Duodenal mucosa (tissue), 2 donors: ENCODE results near the gene RGS19.

ENCODE experiments used
- H3K27ac ChIP-seq: one replicate; pipeline ENCODE4 v1.7.0; 2013; ENCODE audit warnings: low read depth, low read length
- H3K27me3 ChIP-seq, 2 donors: one replicate each; pipeline ENCODE4 v1.7.0; 2013; ENCODE audit warnings: low read length in 2 of 2, control low read depth in 1 of 2; ENCODE audit not compliant: insufficient read depth in 2 of 2, control insufficient read depth in 1 of 2
- H3K36me3 ChIP-seq, 2 donors: one replicate each; pipeline ENCODE4 v1.7.0; 2013; ENCODE audit warnings: low read length in 2 of 2, control low read depth in 1 of 2; ENCODE audit not compliant: insufficient read depth in 2 of 2, control insufficient read depth in 1 of 2
- H3K4me1 ChIP-seq, 2 donors: one replicate each; pipeline ENCODE4 v1.7.0; 2013; ENCODE audit warnings: low read length in 2 of 2, control low read depth in 1 of 2; ENCODE audit not compliant: insufficient read depth in 2 of 2, control insufficient read depth in 1 of 2
- H3K4me3 ChIP-seq, 2 donors: one replicate each; pipeline ENCODE4 v1.7.0; 2013; ENCODE audit warnings: low read length in 2 of 2, low read depth in 1 of 2
- H3K9ac ChIP-seq, 2 donors: one replicate each; pipeline ENCODE4 v1.7.0; 2013; ENCODE audit warnings: low read length in 2 of 2, low read depth in 1 of 2
- H3K9me3 ChIP-seq, 2 donors: one replicate each; pipeline ENCODE4 v1.7.0; 2013; ENCODE audit warnings: low read length in 2 of 2, control low read depth in 1 of 2; ENCODE audit not compliant: control insufficient read depth in 1 of 2

RGS19 gene

GRCh38 chr20:64036346-64037198 is 42.7 kb downstream of the RGS19 start:
- Histone ChIP-seq H3K4me3 (no peak overlapping the region), H3K9ac (no peak overlapping the region), H3K9me3 (no peaks in the 10 kb centered on the region), H3K36me3 (peaks cover 24 to 34% of the 10 kb centered on the region in 2 donors), H3K4me1 (peaks cover 7 to 28% of the 10 kb centered on the region in 2 donors), H3K27me3 (peaks cover 42 to 51% of the 10 kb centered on the region in 2 donors), H3K27ac (no peak overlapping the region)

DNA sequence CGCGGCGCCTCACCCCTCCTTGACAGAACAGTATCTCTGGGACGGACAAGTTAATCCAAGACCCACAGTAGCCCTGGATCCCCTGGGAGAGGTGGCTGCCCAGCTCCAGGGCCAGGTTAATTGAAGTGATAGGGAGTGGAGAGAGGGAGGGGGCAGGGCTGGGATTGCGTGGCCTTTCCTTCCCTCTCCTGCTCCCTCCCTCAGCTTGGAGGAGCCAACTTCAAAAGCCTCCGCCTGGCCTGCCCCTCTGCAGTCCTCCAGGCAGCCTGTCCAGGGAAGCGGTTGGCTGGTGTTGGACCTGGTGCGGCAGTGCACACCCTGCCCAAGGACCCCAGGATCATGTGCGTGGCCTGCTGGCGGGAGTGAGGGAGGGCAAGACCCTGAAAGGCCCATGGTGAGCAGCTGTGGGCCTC is 43.4 kb downstream of the RGS19 start, which contains the start of gene C20orf204:
Gene C20orf204 (plus strand): TSS at position 250 of the 413 bp plus-strand sequence. CDS start 142 bp downstream, at position 392.
- Histone ChIP-seq H3K4me3 (no peak within 1 kb of the TSS), H3K9me3 (no peaks in the 10 kb centered on the region), H3K9ac (no peak within 1 kb of the TSS), H3K27me3 (peaks cover 37 to 45% of the 10 kb centered on the region in 2 donors), H3K27ac (no peak within 1 kb of the TSS), H3K4me1 (peaks cover 7 to 30% of the 10 kb centered on the region in 2 donors), H3K36me3 (peaks cover 24 to 38% of the 10 kb centered on the region in 2 donors)

GRCh38 chr20:64035066-64035932 is 44.0 kb downstream of the RGS19 start:
- Histone ChIP-seq H3K9ac (no peak overlapping the region), H3K27ac (no peak overlapping the region), H3K36me3 (peaks cover 25 to 42% of the 10 kb centered on the region in 2 donors), H3K27me3 (peaks cover 30 to 38% of the 10 kb centered on the region in 2 donors), H3K9me3 (no peaks in the 10 kb centered on the region), H3K4me1 (peaks cover 7 to 35% of the 10 kb centered on the region in 2 donors), H3K4me3 (no peak overlapping the region)

DNA sequence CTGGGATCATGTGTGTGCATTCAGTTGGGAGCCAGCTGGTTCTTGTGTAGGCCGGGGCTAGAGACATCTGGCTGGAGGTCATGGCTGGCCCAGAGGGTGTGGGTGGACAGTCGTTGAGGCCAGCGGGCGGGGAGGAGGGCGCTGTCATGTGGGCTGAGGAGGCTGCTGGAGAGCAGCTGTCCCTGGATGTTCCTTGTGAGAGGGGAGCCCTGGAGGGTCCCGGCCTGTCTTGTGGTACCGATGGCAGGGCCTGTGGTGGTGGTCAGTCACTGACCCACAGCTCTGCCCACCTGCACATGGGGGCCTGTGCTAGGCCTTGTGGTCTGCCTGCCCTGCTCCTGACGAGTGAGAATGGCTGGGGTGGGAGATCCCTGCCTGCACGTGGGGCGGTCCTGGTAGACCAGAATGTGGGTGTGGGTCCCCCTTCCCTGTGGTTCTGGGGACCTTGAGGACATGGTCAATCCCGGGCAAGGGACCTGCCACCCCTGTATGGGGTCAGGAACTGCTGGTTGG is 45.3 kb downstream of the RGS19 start:
- Histone ChIP-seq H3K36me3 (peaks cover 37 to 53% of the 10 kb centered on the region in 2 donors), H3K4me1 (peaks cover 0 to 38% of the 10 kb centered on the region in 2 donors), H3K27ac (no peak overlapping the region), H3K9me3 (no peaks in the 10 kb centered on the region), H3K4me3 (no peak overlapping the region), H3K9ac (no peak overlapping the region), H3K27me3 (peaks cover 21 to 28% of the 10 kb centered on the region in 2 donors)

- peaks cover 45 to 64% of the 10 kb centered on the region in 2 donors for H3K36me3 ChIP-seq
- peaks cover 21 to 28% of the 10 kb centered on the region in 2 donors for H3K27me3 ChIP-seq
- no peak overlapping the region for H3K4me3 ChIP-seq
- H3K9me3 ChIP-seq = no peaks in the 10 kb centered on the region
- H3K27ac ChIP-seq = no peak overlapping the region
- no peak overlapping the region for H3K9ac ChIP-seq
- H3K4me1 ChIP-seq = peaks cover 0 to 37% of the 10 kb centered on the region in 2 donors
Observed at GRCh38 chr20:64032706-64033624, 46.4 kb downstream of the RGS19 start.

DNA sequence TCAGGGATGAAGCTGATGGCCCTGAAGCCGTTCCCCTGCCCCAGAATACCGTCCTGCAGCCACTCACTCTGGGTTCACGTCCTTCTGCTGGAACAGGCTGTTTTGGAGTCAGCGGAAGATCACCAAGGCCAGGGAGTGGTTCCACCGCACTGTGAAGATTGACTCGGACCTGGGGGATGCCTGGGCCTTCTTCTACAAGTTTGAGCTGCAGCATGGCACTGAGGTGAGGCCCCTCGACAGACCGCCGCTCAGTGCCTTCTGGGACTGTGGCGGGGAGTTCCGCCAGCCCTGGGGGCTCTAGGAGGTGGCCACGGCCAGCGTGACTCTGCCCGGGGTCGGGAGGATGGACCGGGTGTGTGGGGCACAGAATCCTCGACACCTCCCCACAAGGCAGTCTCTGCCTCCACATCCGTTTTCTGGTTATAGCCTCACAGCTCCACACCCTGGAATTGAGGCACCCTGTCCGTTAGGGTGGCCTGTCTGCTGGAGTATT is 47.5 kb downstream of the RGS19 start:
- peaks cover 56 to 75% of the 10 kb centered on the region in 2 donors for H3K36me3 ChIP-seq
- peaks cover 13 to 23% of the 10 kb centered on the region in 2 donors for H3K27me3 ChIP-seq
- no peaks in the 10 kb centered on the region for H3K9me3 ChIP-seq
- no peak overlapping the region for H3K9ac ChIP-seq
- no peak overlapping the region for H3K4me3 ChIP-seq
- peaks cover 0 to 30% of the 10 kb centered on the region in 2 donors for H3K4me1 ChIP-seq
- no peak overlapping the region for H3K27ac ChIP-seq

- H3K4me3 ChIP-seq = no peak overlapping the region
- H3K4me1 ChIP-seq = peaks cover 0 to 19% of the 10 kb centered on the region in 2 donors
- H3K27ac ChIP-seq = no peak overlapping the region
- no peaks in the 10 kb centered on the region for H3K9me3 ChIP-seq
- peaks cover 4 to 12% of the 10 kb centered on the region in 2 donors for H3K27me3 ChIP-seq
- H3K36me3 ChIP-seq = peaks cover 65 to 86% of the 10 kb centered on the region in 2 donors
- H3K9ac ChIP-seq = no peak overlapping the region
Observed at GRCh38 chr20:64030371-64031134, 48.8 kb downstream of the RGS19 start.

DNA sequence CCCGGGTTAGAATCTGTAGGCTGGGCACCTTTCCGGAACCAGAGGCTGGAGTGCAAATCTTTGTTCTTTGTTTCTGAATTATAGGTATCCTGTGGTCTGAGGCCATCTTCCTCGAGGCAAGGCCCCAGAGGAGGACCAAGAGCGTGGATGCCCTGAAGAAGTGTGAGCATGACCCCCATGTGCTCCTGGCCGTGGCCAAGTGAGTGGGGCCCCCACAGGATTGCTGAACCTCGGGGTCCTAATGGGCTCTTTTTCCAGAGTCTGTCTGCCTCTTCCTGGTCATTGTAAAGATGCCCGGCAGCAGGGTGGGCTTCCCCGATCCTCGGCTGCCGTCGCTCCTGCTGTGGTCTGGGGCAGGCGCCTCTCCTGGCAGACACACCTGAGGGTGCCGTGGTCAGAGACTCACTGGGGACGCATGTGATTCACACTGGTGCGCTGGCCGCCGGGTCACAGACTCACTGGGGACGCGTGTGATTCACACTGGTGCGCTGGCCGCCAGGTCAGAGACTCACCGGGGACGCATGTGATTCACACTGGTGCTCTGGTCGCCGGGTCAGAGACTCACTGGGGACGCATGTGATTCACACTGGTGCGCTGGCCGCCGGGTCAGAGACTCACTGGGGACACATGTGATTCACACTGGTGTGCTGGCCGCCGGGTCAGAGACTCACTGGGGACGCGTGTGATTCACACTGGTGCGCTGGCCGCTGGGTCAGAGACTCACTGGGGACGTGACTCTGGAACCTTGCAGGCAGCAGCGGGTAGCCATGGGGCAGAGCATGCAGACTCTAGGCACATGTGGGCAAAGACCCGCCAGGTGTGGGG is 49.8 kb downstream of the RGS19 start:
- Histone ChIP-seq H3K36me3 (peaks cover 76 to 88% of the 10 kb centered on the region in 2 donors), H3K9me3 (no peaks in the 10 kb centered on the region), H3K4me3 (no peak overlapping the region), H3K4me1 (peaks cover 3 to 22% of the 10 kb centered on the region in 2 donors), H3K9ac (no peak overlapping the region), H3K27ac (no peak overlapping the region), H3K27me3 (peaks cover 4 to 8% of the 10 kb centered on the region in 2 donors)
